GM12801 (cell line): Measurements from ENCODE around the gene CRYGN.

ENCODE experiments used
- CTCF ChIP-seq: IDR thresholded peaks from one replicate; pipeline ENCODE4 v1.5.1; 2011; ENCODE audit warnings: control low read depth; ENCODE audit not compliant: insufficient read length; ENCODE audit errors: extremely low read depth

CRYGN gene

DNA sequence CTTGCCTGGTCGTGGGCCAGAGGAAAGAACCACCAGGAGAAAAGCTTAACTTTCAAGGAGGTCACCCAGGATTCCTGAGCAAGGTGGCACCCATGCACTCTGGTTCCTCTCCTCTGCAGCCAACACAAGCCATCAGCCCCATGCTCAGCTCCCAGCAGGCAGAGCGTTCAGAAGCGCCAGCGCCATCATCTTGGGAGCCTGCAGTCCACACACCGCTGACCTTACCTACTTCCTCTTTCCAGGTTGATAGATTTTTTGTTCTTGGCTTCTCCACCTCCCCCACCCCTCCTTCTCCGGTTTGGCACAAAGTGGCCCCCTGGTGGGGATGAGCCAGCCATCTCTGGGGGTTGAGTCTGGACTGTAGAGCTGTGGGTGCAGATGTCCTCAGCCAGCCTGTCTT, 28.4 kb downstream of the CRYGN start:
- TF ChIP-seq CTCF, result no peak

DNA sequence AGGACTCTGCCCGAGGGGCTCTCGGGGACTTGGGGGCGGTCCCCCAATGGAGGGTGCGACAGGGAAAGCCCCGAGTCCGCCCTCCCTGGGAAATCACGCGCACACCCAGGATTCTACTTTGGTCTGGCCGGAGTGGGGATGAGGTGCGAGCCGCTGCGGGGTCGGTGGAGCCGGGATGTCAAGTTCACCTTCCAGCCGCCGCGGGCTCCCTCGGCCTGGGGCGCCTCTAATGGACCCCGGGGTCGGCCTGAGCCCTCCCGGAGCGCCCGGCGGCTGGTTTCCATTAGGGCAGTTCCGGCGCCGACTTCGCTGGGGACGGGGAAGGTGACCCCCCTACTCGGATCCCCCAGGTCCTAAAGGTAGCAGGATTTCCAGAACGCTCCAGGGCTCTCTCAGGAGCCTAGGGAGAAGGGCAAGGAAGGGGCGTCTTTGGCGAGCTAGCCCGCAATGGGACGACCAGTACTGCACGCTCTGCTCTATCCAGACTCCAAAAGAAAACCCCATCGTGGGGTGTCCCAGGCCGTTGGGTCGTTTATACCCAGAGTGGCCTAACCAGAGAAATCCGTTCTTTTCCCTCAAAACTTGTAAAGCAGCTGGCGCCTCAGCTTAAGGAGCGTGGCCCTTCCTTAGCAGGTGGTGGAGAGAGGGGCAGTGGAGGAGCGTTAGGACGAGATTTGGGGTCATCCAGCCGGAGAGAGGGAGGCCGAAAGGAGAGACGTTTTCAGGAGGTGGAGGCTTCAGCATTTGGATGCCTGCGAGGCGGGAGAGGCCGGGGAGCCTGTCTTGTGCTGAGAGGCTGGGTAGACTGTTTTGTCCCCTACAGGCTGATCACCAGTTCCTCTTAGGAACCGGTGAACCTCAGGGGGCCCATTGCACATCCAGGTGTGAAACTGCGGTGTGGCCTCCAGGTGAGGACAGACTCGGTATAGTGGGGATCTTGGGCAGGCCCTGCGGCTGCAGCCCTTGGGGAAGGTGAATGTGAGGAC, 29.2 kb downstream of the CRYGN start:
- no peak for TF ChIP-seq CTCF

- TF ChIP-seq CTCF, result no peak
Measured at GRCh38 chr7:151409667-151410404, 30.1 kb downstream of the CRYGN start, which contains the start of gene WDR86. Gene WDR86, minus strand, starts transcription at chr7:151410038. Its CDS starts 449 bp downstream, at chr7:151409589.

DNA sequence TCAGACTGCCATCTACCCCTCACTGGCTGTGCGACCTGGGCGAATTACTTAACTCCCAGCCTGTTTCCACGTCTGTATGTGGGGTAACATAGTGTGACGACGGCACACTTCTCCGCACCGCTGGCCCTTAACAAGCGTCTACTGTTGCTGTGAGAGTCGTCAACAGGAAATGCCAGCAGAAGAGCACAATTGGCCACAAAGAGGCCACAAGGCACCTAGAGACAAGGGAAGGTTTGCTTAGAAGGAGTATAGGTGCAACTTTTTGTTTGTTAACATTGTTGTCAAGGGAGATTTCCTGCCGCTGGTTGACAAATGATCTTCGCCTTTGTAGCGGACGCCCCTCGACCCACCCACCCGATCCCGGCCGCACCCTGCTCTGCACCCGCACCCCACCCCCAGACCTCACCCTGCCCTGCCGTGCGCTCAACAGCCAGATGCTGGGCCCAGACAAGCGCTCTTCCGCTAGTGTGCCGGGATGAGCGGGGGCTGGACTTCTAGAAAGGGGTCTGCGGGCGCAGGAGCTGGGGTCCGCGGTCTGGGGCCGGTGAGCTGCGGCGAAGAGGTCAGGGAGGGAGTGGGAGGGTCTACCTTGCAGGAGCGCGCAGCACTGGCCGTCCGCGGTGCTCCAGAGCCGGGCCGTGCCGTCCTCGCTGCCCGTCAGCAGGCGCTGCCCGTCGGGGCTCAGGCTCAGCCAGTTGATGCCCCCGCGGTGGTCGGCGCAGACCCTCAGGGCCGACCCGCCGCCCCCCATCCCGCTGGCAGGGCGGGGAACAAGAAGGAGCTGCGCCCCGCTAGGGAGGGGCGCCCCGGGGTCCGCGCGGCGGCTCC, 30.9 kb downstream of the CRYGN start:
- TF ChIP-seq CTCF, result no peak

DNA sequence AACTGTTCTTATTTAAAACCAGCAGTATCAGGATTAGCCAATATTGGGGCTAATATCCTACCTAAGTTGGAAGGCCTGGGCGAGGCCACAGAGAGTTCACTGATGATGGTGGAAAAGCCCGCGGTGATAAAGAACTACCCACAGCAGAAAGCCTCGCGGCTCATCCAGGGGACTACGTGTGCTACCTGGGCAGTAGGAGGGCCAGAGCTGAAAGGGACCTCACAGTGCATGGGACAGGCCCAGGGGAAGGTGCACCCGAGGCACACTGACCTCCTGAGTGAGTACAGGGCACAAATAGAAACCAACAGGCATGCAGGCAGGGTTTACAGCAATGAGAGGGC, 31.5 kb downstream of the CRYGN start:
- TF ChIP-seq CTCF, result no peak

DNA sequence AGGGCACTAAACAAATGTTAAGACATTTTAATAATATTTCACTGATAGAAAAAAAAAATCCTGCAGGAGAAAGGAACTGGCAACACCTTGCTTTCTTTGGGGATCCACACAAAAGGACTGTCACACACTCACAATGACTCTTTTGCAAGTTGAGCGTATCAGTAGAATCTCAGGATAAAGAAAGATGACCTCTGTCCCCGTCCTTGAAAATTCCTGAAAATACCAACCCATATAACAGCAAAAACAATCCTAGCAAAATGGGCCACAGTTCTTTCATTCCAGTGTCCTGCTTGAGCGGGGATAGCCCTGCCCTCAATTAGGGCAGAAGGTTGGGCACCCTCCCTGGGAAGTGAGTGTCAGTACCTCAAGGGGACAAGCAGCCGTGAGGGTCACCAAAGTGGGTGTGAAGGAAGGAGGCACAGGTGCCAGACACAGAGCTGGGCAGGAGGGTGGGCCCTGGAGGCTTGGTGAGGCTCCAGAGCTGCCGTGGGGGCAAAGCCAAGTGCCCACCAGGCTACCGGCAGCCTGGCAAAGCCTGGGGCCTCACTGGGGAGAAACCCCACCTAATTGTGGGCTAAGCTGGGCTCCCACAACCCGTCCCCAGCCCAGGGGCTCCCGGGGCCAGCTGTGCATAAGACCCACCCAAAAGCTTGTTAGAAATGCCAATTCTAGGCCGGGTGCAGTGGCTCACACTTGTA, 32.9 kb downstream of the CRYGN start:
- no peak for TF ChIP-seq CTCF
